A172 (cell line): ENCODE results near the gene BRCC3. TPM values are rescaled to one million over a fixed set of nuclear protein-coding genes. Genes with fewer than 3 reads are reported as not detected.

Source experiments
- DNase-seq: peaks from one replicate; pipeline ENCODE4 v3.0.0-alpha.2; 2015; ENCODE audit warnings: low spot score
- total RNA-seq: library from RNA; depleted of rRNA; stranded (reverse); fragments of >200 nt; shearing (Covaris generic); gene quantifications from 2 replicates; pipeline ENCODE4 v1.2.3, GENCODE V29; 2014

The BRCC3 gene
- total RNA-seq, 1 experiment from 2014 or later = 29.6 TPM

DNA sequence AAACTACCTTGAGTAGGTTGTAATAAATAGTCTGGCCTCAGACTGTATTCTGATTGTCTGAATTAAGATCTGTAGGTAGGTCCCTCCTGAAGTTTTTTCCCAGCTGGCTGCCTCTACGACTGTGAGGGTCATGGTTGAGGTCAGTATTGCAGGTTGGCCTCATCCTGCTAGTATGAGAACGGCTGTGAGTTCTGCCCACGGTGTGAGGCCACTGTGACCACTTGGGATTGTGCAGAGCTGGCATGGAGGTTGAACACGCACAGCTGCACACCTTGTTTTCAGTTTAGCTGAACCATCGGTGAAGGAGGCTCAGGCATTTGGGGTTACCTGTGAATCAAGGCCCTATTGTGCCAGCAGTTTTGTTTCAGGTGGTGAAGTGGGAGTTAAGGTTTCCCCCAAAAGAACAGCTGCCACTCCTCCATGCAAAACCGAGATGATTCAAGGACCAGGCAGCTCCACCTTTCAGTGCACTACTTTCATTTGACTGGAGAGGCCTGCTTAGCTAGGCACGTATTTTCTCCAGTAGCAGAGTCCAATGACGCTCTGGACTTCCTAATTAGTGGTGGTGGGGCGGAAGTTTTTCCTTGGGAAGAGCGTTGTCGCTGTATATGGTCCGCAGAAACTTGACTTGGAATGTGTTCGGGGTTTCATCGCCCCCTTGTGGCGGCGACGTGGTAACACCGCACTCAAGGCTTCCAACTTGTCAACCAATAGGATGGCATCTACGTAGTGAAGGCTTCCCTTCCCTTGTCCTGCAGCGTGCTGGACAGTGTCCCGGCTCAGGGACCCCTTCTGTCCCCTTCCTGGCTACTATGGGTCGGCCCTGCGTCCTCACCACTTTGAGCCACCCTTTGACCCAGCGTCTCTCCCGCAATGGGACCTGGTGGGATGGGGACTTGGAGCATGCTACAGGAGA is 14.2 kb upstream of the BRCC3 start:
- peak; percentile 80 for DNase-seq

GRCh38 chrX:155061760-155062159 is 9.5 kb upstream of the BRCC3 start:
- DNase-seq = no peak

GRCh38 chrX:155065035-155065734 is 6.1 kb upstream of the BRCC3 start:
- peak; percentile 78 for DNase-seq

DNA sequence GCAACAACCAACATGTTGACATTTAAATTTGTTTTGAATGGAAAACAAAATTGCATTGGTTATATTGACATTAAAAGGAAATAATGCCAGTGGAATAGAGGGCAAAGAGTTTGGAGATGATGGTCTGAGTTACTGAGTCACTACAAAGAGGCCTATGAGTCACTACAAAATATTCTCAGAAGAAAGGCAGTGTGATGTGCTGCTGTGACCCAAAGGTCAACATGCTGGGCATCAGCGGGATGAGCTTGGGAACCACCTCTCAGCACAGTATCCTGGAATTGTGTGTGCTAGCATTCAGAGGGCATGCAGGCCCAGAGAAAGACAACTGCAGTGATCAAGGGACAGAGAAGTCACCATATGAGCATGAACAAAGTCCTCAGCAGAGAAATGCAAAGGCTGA is 3.1 kb upstream of the BRCC3 start:
- DNase-seq = peak; percentile 91

DNA sequence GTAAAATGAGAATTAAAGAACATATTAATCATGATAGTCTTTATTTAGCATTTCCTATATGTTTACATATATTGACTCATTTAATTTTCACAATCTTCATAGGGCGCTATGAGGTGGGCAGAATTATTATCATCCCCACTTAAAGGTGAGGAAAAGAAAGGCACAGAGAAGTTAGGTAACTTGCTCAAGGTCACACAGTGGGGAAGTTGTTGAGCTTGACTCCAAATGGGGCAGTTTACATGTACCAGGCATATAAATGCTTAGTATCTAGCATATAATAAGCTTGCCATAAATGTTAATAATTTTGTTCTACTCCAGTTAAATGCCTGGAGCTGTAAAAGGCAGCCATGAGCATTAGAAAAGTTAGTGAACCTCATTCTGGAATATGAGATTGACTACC is 1.9 kb upstream of the BRCC3 start:
- no peak for DNase-seq

DNA sequence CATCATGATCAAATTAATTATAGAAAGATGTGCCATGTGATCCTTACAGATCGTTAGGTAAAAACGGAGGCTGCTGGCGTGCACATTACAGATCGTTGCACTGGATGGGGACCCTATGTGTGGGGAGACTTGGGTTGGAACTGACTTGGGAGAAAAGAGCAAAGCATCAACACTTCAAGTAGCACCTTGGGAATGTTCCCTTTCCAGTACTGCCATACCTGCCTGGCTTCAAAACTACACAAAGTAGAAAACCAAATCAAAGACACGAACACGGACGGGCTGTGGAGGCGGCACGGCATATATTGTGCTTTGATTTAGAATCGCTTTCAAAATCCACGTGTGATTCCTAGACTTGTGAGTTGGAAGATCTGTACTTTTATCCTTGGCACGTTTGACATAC is 1.3 kb upstream of the BRCC3 start:
- DNase-seq = peak; percentile 6

GRCh38 chrX:155070663-155070974 is 689 bp upstream of the BRCC3 start:
- DNase-seq = peak; percentile 3

DNA sequence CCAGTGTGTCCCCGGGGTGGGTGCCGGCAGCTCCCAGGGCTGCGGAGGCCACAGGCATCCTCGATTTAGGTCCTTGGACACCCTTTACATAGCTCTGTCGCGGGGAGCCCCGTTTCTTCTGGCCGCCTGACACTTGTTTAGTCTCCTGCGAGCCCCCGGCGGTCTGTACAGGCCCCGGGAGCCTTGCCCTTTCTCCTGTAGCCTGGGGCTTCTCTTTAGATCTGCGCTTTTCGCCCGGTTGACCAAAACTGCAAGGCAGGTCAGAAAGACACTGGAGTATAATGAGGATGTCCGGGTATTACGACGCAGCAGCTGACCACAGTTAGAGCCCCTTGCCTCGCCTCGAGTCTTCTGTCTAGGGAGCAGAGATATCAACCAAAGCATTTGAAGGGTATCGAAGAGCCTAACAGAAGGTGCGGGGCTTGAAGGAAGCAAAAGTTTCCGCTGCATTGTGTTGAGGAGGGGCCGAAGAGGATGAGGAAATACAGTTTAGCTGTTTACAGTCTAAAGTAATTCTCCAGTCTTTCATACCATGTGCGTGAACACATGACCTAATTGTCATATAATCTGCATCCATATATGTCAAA is 479 bp downstream of the BRCC3 start:
- peak; percentile 3 for DNase-seq

GRCh38 chrX:155086202-155086840 is 15.0 kb downstream of the BRCC3 start:
- DNase-seq = peak; percentile 42

DNA sequence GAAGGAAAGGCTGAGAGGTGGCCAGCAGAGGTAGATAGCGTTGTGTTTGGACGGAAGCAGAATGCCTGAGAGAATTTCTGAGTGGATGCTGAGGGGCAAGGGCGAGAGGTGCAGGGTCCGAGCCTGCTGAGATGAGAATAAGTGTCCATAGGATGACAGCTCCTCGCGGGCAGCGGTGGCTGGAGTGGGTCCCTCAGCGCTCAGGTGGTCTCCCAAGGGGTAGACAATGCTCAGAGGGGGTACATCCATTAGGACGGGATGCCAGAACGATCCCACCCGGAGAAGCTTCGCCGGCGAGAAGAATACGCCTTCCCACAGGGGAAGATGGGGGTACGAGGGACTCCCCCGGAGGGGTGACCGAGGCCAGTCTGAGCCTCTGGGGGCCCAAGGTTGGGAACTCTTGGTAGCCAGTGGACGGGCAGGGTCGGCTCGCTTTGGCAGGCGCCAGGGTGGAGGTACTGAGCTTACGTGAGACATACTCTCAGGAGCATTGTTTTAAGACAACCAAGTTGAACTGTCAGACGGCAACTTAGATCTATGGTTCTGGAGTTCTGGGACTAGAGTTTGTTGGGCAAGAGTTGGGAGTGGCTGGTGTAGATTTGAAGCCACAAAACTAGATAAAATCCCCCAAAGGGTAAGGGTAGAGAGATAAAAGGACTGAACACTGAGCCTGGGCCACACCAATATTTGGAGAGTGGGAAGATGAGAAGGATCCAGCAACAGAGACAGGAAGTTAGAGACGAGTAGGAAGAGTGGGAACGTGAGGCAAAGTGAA is 15.8 kb downstream of the BRCC3 start:
- no peak for DNase-seq

DNA sequence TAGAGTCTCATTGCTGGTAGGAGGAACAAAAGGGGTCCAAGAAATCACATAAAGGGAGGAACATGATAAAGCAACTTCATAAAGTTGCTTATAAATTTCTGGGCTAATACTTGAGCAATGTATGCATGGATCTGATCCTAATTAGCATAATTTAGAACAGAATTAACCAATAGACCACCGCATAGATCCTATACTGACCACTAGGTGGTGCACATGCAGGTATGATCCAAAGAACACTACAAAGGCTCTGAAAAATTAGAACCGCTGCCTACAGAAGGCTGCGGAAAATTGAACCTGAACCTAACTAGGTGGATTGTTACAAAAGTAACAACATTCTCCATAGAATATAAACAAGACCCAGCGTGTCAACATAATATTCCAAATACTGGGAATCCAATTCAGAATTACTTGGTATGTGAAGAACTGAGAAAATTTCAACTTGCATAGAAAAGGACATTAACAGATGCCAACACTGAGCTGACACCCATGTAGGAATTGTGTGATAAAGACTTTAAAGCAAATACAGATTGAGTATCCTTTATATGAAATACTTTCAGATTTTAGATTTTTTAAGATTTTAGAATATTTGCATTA is 23.3 kb downstream of the BRCC3 start:
- DNase-seq = peak; percentile 18

GRCh38 chrX:155105919-155106318 is 34.6 kb downstream of the BRCC3 start:
- no peak for DNase-seq

DNA sequence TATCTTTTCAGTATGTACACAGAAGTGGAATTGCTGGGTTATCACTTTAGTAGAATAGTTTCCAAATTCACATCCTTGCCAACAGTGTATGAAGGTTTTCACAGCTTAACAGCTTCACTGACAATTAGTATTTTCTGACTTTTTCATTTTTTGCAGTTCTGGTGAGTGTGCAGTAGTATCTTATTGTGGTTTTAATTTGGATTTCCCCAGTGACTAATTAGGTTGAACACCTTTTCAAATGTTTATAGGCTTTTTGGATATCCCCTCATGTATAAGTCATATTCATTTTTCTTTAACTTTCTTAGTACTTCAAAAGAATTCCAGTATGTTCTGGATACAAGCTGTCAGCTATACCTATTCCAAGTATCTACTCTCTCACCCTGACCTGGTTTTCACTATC is 37.1 kb downstream of the BRCC3 start:
- no peak for DNase-seq

- DNase-seq = no peak
Measured at GRCh38 chrX:155112171-155112570, 40.9 kb downstream of the BRCC3 start.

- DNase-seq = no peak
Measured at GRCh38 chrX:155113097-155113496, 41.8 kb downstream of the BRCC3 start.

- no peak for DNase-seq
Measured at GRCh38 chrX:155115174-155115819, 44.0 kb downstream of the BRCC3 start.

GRCh38 chrX:155127465-155127864 is 56.2 kb downstream of the BRCC3 start:
- DNase-seq = no peak

- DNase-seq = no peak
Measured at GRCh38 chrX:155127940-155128339, 56.6 kb downstream of the BRCC3 start.

- DNase-seq = no peak
Measured at GRCh38 chrX:155132110-155132509, 60.8 kb downstream of the BRCC3 start.

DNA sequence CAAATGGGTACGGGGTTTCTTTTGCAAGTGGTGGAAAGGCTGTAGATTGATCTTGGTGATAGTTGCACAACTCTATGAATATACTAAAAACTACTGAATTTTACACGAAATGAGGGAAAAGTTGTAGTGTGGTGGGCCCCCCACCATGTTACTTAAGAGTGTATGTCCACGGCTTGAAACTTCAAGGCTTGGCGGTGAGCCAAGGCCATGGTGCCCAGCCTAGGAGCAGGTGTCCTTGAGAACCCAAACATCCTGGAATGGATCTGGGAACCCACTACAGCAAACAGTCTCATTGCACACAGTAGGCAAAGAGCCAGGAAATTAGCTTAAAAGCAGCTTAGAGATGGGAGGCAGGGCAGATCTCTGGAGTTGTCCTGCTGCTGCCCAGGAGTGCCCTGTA is 62.9 kb downstream of the BRCC3 start:
- DNase-seq = no peak
